HG03439 (cell line): ENCODE data around the gene DPH1.
A peak's percentile ranks its signal among the peaks of the same experiment; 100 is the strongest.

Experiments used
- ATAC-seq: cut with Tn5 transposase; IDR thresholded peaks from one replicate; pipeline ENCODE4 v1.9.1; 2021; ENCODE audit warnings: mild to moderate bottlenecking, moderate library complexity; ENCODE audit not compliant: unreplicated experiment

The DPH1 gene

DNA sequence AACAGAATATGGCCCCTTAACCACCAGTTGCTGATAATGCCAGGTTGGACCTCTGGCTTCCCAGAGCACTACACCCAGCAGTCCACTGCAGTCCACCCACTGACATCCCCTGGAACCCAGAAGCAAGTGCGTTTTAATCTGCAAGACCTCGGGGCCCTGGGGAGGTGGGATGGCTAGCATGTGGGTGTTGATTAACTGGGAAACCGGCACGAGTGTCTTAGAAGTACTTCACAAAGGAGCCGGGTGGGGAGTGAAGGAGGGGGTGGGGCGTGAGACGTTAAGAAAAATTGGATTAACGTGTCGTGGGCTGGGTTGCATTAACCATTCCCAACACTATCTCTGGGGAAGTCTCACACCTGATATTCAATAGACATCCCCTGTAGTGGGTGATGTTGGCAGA, 18.9 kb downstream of the DPH1 start:
- ATAC-seq, result no peak

DNA sequence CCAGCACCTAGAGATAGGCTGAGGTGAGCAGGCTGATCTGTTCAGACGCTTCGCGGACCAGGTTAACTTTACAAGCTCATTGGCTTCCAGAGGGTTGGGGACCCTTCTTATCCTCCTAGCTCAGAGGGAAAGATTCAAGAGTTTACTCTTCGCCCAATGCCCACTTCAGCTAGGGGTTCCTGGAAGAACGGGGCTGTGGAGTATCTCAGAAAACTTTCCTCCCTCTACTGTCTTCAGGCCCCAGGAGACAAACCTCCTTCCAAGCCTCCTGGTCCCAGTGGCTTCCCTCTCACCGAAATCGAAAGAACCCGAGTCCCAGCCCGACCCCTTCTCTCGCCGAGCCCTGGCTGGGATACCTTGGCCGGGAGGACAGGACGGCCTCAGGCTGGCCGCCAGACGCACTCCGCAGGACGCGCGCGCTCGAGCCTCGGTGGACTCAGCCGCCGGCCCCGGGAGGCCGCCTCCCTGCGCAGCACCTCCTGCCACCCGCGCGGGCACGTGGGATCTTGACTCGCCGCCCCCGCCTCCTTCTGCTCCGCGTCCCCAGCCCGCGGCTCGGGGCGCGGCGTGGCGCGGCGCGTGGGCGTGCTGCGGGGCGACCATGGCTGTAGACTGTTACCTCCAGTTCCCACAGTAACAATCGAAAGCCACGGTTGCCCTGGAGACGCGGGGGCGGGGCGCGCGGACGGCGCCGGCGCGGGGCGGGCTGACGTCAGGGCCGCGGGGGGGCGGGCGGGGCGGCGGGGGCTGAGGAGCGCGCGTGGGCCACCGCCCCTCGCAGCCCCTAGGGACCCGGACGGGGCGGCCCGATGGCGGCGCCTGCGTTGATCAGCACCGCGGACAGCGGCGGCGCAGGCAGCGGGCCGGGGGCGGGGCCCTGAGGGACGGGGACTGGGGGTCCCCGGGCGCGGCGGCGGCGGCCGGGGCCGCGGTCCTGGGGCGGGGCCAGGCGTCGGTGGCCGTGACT, 19.7 kb downstream of the DPH1 start:
- peak; percentile 52 for ATAC-seq

DNA sequence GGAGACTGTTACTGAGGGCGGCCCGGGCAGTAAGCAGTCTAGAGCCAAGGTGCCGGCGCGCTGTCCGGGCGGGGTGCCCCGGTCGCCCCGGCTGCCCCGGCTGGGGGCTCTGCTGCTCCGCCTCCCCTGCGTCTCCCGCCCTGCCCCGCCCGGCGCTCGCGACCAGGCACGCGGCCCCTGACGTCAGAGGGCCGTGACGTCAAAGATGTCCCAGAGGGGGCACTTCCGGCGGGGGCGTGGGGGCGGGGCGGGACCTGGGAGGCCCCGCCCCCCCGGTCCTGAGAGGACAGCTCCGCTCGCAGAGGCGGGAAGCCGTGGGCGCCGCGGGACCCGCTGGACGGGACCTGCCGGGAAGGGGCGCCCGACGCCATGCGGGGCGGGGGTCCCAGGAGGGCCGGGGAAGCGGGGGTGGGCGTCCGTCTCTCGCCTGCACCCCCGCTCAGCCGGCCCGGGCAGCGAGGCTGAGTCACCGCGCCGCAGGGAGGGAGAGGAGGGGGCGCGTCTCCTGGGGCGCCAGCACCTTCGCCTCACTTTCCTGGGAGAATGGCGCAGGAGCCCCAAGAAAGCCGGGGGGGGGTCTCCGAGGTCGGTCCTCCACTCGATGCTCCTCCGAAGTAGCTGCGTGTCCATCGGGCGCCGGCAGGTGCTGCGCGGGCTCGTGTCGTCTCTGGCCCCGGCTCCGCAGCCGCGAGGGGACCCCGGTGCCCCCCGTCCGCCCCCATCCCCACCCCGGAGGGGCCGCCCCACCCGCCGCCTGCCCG, 20.5 kb downstream of the DPH1 start:
- peak; percentile 13 for ATAC-seq

DNA sequence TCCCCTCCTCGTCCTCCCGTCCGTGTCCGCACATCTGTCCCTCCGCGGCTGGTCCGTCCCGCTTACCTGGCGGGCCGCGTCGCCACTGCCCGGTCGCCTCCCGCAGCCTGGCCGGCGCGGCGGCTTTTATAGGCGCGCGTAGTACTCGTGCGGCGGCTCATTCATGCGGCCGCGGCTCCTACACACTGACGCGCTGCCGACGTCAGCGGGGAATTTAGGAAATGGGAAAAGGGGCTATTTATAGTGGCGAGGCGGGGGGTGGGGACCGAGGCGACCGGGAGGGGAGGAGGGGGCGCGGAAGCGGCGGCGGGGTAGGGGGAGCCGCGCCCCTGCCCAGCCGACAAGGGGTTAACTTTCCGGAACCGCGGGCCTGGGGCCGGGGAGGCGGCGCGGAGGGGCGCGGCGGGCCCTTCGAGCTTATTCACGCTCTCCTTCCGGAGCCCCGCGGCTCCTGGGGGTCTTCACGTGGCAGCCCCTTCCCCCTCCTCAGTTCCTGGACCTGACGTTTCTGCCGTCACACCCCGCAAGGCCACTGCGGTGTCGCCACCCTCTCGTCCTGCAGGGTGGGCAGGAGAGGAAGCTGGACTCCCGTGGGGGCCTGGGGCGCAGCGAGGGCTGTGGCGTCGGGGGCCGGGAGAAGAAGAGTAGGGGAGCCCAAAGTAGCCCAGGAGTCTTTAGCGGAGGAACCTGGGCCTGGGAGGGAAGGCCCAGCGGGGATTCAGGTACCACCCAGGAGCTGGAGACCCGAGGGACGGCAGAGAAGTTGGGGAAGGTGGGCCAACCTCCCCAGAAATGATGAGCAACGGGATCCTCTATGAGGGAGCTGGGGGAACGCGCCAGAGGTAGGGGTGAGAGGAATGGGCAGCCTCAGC, 21.3 kb downstream of the DPH1 start:
- no peak for ATAC-seq

DNA sequence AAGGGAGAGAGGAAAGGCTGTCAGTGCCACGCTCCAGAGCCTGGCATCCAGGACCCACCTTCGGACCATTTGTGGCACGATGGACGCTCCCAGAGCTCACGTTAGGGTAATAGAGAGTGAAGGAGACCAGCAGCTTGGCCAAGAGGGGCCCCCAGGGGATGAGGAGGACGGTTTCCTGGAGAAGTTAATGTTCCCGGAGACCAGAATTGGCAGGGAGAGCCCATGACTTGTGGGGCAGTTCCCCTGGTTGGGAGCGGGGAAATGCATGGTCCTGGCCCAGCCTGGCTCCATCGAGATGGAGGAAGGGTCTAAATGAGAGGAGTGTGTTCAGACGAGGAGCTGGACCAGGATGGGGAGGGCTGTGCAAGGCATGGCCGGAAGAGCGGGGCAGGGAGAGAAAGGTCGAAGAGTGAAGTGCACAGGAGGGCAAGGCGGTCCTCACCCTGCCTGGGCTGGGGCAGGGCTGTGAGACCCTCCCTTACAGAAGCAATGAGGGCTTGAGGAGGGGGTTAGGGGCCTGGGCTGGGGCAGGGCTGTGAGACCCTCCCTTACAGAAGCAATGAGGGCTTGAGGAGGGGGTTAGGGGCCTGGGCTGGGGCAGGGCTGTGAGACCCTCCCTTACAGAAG, 22.1 kb downstream of the DPH1 start:
- no peak for ATAC-seq

DNA sequence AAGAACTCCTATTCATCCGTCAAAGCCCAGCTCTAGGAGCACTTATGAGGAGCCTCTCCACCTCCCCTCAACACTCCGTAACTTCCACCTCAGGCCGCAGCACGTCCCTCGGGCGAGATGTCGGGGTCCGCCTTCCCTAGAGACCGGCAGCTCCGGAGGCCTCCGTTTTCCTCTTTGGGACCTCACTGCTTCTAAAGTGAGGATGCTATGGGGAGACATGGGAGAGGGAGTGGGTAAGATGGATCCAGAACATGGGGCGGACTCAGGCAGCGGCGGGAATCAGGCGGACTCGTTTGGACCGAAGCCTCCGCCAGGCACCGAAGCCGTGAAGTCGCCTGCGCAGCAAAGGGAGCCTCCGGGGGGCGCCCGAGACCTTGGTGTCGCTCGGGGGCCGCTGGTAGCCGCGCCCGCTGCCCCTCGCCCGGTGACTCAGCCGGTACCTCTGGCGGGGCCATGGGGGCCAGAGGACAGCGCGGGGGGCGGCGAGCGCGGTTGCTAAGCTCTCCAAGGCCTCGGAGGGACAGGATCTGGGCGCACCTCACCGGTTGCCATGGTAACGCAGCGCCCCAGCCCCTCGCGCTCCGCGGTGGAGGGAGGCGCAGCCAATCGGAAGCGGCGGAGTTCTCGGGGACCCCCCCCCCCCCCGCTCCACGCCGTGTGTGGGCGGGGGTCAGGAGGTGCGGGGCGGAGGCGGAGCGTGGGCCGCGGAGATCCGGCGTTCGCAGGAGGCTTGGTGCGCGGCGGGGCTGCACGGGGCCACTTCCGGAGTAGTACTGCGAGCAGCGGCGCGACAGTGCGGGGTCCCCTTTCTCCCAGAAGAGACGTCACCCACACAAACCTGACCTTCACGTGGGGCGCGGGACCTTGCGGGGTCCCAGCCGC, 23.7 kb downstream of the DPH1 start:
- ATAC-seq, result no peak

DNA sequence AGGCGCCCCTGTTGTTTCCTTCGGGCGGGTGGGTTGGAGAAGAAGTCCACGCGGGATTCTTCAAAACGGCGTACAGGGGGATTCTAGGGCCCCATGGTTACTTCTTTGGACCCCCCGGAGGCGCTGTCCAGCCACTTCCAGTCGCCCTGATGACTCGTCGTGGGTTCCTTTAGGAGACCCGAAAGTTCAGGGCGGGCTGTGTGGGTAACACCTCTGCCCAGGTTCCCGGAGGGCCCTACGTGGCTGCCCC, 24.2 kb downstream of the DPH1 start:
- ATAC-seq, result no peak

DNA sequence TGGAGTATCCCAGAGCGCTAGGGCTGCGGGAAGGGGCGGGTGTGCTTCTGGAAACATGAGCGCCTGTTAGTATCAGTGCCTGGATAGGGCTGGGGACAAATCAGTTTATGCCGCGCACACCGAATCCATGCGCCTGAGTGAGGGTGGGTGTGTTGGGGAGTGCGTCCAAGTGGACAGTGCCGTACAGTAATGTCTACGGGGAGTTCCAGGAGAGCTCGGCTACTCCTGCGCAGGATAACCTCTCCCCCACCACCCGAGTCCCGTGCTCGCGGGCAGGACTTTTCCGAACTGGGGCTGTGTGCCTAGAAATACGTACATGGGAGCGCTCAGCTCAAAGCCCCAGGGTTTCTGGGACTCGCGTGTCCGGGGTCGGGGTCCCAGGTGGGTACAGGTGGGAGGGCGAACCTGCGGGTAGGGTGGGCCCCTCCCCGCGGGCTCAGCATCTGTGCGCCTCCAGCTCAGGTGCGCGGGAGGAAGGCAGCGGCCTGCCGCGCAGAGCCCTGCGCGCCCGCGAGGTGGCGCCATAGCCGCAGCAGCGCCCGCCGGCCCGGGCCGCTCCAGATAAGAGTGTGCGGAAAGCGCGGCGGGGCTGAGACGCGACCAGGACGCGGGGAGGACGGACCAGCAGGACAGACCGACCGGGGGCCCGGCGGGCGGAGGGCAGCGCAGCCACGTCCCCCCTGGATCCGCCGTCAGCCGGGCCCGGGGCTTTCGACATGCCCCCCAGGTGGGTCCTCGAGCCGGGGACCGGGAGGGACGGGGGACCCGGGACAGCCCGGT, 24.7 kb downstream of the DPH1 start, which contains the start of gene HIC1:
HIC1 (plus strand) TSS at position 592 of the 780 bp plus-strand sequence. CDS start 1,588 bp downstream, outside the sequence.
- no peak for ATAC-seq

DNA sequence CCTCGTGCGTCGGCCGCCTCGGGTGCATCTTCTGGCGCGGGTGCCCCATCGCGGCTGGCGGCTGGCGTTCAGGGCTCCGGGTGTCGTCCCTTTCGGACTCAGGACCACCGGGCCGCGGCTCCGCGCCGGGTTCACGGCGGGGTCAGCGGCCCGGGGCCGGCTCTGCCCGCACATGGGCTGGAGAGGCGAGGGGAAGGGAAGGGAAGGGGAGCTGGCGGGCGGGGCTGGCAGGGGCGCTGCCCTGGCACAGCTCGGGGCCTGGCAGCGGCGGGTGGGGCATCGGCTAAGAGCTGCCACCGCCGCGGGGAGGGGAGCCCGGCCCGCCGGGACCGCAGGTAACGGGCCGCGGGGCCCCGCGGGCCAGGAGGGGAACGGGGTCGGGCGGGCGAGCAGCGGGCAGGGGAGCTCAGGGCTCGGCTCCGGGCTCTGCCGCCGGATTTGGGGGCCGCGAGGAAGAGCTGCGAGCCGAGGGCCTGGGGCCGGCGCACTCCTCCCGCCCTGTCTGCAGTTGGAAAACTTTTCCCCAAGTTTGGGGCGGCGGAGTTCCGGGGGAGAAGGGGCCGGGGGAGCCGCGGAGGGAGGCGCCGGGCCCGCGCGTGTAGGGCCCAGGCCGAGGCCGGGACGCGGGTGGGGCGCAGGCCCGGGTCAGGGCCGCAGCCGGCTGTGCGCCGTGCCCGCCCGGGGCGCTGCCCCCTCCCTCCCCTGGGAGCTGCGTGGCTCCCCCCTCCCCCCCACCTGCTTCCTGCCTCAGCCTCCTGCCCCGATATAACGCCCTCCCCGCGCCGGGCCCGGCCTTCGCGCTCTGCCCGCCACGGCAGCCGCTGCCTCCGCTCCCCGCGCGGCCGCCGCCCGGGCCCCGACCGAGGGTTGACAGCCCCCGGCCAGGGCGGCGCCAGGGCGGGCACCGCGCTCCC, 25.6 kb downstream of the DPH1 start:
- no peak for ATAC-seq

DNA sequence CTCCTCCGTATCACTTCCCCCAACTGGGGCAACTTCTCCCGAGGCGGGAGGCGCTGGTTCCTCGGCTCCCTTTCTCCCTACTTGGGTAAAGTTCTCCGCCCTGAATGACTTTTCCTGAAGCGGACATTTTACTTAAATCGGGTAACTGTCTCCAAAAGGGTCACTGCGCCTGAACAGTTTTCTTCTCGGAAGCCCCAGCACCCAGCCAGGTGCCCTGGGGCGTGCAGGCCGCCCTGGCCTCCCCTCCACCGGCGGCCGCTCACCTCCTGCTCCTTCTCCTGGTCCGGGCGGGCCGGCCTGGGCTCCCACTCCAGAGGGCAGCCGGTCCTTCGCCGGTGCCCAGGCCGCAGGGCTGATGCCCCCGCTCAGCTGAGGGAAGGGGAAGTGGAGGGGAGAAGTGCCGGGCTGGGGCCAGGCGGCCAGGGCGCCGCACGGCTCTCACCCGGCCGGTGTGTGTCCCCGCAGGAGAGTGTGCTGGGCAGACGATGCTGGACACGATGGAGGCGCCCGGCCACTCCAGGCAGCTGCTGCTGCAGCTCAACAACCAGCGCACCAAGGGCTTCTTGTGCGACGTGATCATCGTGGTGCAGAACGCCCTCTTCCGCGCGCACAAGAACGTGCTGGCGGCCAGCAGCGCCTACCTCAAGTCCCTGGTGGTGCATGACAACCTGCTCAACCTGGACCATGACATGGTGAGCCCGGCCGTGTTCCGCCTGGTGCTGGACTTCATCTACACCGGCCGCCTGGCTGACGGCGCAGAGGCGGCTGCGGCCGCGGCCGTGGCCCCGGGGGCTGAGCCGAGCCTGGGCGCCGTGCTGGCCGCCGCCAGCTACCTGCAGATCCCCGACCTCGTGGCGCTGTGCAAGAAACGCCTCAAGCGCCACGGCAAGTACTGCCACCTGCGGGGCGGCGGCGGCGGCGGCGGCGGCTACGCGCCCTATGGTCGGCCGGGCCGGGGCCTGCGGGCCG, 26.5 kb downstream of the DPH1 start:
- no peak for ATAC-seq

DNA sequence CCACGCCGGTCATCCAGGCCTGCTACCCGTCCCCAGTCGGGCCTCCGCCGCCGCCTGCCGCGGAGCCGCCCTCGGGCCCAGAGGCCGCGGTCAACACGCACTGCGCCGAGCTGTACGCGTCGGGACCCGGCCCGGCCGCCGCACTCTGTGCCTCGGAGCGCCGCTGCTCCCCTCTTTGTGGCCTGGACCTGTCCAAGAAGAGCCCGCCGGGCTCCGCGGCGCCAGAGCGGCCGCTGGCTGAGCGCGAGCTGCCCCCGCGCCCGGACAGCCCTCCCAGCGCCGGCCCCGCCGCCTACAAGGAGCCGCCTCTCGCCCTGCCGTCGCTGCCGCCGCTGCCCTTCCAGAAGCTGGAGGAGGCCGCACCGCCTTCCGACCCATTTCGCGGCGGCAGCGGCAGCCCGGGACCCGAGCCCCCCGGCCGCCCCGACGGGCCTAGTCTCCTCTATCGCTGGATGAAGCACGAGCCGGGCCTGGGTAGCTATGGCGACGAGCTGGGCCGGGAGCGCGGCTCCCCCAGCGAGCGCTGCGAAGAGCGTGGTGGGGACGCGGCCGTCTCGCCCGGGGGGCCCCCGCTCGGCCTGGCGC, 27.3 kb downstream of the DPH1 start:
- ATAC-seq, result no peak

DNA sequence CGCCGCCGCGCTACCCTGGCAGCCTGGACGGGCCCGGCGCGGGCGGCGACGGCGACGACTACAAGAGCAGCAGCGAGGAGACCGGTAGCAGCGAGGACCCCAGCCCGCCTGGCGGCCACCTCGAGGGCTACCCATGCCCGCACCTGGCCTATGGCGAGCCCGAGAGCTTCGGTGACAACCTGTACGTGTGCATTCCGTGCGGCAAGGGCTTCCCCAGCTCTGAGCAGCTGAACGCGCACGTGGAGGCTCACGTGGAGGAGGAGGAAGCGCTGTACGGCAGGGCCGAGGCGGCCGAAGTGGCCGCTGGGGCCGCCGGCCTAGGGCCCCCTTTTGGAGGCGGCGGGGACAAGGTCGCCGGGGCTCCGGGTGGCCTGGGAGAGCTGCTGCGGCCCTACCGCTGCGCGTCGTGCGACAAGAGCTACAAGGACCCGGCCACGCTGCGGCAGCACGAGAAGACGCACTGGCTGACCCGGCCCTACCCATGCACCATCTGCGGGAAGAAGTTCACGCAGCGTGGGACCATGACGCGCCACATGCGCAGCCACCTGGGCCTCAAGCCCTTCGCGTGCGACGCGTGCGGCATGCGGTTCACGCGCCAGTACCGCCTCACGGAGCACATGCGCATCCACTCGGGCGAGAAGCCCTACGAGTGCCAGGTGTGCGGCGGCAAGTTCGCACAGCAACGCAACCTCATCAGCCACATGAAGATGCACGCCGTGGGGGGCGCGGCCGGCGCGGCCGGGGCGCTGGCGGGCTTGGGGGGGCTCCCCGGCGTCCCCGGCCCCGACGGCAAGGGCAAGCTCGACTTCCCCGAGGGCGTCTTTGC, 28.0 kb downstream of the DPH1 start:
- ATAC-seq, result no peak

DNA sequence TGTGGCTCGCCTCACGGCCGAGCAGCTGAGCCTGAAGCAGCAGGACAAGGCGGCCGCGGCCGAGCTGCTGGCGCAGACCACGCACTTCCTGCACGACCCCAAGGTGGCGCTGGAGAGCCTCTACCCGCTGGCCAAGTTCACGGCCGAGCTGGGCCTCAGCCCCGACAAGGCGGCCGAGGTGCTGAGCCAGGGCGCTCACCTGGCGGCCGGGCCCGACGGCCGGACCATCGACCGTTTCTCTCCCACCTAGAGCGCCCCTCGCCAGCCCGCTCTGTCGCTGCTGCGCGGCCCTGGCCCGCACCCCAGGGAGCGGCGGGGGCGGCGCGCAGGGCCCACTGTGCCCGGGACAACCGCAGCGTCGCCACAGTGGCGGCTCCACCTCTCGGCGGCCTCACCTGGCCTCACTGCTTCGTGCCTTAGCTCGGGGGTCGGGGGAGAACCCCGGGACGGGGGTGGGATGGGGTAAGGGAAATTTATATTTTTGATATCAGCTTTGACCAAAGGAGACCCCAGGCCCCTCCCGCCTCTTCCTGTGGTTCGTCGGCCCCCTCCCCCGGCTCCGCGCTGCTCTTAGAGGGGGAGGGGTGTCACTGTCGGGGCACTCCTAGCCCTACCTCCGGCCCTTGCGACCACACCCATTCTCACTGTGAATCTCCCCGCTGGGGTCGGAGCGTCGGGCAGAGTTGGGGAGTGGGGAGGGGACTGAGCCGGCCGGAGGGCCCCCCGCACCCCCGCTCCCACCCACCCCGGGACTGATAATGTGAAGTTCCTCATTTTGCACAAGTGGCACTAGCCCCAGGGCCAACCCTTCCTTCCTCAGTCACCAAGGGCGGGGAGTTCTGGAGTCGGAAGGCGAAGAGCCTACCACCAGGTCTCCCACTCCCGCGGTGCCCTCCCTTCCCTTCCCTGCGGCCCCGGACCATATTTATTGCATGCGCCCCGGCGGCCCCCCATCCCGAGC, 28.9 kb downstream of the DPH1 start:
- no peak for ATAC-seq
